CD4-positive, alpha-beta T cell treated with Interleukin-4 for 1 hour (primary cell): ENCODE results near the gene MRPL36.
"Not testable (repeated sequence)": the region's sequence is repeated elsewhere in the genome, so short reads cannot be mapped to it uniquely, and the experiment has no call there.

ENCODE experiments used
- DNase-seq, 2 donors: peaks; one replicate each; pipeline ENCODE4 v3.0.0-alpha.2; 2020 to 2022

MRPL36 gene

GRCh38 chr5:1799602-1800471 is at the start of gene MRPL36:
Gene MRPL36, minus strand, starts transcription at chr5:1799837. Its CDS starts 902 bp downstream, at chr5:1798935.
- DNase-seq, result peak; percentile 91 to 92

DNA sequence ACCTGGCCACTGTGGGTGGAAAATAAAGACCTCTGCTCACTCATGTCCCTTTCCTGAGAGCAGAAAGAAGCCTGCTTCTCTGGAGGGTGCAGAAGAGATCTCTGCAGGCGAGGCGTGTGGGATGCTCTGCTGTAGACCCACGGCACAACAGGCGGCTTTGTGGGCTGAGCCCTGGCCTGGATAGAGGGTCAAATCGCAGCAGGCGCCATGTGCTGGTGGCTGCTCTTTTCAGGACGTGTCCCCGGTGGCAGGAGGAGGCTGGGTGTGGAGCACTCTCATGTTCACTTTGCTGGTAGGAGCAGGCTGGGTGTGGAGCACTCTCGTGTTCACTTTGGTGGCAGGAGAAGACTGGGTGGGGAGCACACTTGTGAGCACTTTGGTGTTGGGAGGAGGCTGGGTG is 48.0 kb upstream of the MRPL36 start:
- DNase-seq, result no peak

DNA sequence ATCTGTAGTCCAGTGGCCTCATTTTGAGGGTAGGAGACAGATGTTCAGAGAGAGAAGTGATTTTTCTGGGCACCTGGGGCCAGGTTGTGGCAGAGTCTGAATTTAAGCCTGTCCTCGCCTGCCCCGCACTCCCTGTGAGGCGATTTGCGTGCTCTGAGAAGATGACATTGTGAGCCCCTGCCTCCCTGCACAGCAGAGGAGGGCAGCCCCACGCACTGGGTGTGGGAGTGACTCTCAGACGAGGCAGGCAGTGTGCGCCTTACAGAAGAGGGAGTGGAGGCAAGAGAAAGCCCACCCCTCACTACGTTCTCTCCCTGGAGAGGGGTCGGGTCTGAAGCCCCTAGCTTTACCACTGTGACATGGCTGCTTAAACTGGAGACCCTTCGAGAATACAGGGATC is 47.4 kb upstream of the MRPL36 start:
- DNase-seq, result no peak

- DNase-seq, result no peak
Observed at GRCh38 chr5:1846583-1846982, 46.9 kb upstream of the MRPL36 start.

GRCh38 chr5:1845696-1846095 is 46.1 kb upstream of the MRPL36 start:
- DNase-seq, result no peak

DNA sequence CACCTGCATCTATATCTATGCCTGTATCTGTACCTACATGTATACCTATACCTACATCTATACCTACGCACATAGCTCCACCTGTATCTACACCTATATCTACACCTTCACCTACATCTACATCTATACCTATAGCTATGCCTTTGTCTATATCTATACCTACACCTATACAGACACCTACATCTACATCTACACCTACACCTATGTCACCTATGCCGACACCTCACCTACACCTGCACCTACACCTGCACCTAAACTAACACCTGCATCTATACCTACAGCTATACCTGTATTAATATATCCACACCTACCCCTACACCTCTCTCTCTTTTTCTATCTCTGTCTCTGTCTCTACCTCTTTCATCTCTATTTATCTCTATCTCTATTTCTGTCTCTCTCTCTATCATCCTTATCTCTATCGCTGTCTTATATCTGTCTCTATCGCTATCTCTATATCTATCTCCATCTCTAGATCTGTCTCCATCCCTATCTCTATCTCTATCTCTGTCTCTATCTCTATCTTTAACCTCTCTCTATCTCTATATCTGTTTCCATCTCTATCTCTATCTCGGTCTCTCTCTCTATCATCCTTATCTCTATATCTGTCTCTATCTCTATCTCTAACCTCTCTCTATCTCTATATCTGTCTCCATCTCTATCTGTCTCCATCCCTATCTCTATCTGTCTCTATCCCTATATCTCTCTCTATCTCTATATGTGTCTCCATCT is 45.2 kb upstream of the MRPL36 start:
- no peak for DNase-seq

DNA sequence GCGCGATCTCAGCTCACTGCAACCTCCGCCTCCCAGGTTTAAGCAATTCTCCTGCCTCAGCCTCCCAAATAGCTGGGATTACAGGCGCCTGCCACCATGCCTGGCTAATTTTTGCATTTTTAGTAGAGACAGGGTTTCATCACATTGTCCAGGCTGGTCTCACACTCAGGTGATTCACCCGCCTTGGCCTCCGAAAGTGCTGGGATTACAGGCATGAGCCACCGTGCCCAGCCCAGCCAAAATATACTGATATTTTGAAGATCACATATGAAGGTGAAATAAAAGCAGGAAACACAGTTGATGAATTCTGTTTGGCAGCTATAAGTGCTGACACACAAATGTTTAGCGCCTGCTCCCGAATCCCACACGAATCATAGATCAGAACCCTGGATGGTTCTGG is 44.1 kb upstream of the MRPL36 start:
- not testable (repeated sequence) for DNase-seq

- DNase-seq, result no peak
Observed at GRCh38 chr5:1842004-1842819, 42.6 kb upstream of the MRPL36 start.

GRCh38 chr5:1840741-1841521 is 41.3 kb upstream of the MRPL36 start:
- no peak for DNase-seq

DNA sequence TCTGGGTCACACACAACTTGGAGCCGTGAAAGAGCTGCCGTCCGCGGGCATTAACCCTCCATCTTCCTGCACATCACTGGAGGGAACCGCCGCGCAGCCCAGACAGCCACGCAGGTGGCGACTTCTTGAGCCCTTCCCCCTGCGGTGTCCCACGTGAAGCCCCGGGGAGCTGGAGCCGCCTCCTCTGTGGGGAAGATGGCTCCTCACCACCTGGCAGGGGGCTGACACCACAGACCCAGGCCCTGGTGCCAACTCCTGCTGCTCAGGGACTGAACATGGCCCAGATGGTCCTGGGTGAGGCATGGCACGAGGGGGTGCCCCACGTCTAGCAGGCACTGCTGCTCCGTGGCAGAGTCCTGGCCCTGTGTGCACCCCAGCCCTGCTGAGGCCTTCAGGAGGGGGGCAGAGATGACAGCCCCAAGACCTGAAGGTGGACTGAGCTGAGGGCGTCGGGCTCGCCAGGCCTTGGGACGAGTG is 40.5 kb upstream of the MRPL36 start:
- DNase-seq, result no peak

- no peak for DNase-seq
Observed at GRCh38 chr5:1838013-1838412, 38.4 kb upstream of the MRPL36 start.

GRCh38 chr5:1836891-1837880 is 37.5 kb upstream of the MRPL36 start:
- no peak for DNase-seq

DNA sequence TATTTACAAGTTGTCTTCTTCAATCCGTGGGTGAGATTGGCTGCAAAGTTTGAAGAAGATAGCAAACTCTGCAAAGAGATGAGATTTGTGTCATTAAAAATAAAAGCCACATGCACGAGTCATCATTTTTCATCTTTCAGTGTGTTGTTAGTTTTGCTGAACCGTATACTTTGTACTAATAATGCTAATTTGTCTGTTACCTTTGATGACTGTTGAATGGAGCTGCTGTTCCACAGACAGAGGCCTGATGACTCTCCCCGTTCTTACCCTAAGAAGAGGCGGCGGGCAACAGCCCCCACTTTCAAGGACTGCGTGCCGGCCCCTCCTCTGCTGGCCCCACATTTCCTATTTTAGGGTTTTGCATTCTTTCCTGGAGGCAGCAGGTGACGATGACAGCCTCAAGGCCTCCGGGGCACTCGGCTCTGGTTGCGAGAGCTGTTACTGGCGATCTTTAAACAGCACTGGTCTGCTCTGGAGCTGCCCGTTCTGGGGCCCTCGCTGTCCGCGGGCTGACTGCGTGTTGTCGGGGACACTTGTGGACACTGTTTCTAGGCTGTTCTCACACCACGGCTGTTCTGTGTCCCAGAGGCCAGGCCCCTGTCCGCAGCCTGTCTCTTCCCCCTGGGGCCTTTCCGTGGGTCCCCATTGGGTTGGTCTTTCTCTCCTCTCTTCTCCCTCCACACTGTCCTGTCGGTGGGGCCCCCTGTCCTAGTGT is 36.7 kb upstream of the MRPL36 start:
- no peak for DNase-seq

DNA sequence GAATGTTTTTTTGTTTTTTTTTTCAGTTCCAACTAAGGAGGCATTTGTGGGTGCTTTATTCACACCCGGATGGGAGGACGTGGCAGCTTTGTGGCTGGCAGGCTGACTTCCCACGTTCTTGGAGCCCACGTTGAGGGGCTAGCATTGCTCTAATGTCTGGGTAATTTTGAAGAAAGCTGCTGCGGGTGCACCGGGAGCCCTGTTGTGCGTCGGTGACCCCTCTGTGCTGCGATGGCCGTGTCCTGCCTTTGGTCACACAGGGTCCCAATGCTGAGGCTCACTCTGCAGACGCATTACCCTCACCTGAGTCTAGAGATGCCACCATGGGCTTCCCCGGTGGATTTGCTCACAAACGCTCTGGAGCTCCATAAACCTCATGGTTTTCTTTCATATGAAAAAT is 35.8 kb upstream of the MRPL36 start:
- DNase-seq, result no peak

DNA sequence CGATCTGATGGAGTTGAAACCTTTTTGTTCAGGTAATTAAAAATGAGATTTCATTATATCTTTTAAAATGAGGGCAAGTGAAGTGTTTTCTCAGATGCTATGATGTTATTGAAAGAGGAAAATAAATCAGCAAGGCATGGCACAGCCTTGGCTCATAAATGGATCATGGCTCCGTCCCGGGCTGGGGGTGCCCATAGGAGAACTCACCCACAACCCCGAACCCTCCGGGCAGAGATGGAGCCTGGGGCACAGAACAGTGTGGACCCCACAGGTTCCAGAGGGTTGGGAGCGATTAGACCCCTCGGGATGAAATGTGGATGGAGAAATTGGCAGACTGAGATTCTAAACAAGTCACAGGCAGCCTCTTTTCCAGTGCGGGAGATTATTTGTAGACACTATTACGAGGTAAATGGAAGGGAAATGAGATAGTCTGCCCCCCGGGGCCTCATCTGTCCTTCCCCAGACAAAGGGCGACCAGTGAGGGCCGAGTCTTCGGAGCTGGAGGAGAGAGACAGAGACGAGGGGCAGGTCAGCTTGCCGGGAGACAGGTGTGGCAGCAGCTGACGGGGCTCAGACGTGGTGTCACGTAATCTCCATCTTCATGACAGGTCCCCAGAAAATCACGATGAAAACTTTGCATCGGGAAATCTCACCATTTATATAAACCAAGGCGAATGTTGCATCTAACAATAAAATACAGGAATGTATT is 35.2 kb upstream of the MRPL36 start:
- no peak for DNase-seq

GRCh38 chr5:1834022-1834551 is 34.5 kb upstream of the MRPL36 start:
- DNase-seq, result no peak

DNA sequence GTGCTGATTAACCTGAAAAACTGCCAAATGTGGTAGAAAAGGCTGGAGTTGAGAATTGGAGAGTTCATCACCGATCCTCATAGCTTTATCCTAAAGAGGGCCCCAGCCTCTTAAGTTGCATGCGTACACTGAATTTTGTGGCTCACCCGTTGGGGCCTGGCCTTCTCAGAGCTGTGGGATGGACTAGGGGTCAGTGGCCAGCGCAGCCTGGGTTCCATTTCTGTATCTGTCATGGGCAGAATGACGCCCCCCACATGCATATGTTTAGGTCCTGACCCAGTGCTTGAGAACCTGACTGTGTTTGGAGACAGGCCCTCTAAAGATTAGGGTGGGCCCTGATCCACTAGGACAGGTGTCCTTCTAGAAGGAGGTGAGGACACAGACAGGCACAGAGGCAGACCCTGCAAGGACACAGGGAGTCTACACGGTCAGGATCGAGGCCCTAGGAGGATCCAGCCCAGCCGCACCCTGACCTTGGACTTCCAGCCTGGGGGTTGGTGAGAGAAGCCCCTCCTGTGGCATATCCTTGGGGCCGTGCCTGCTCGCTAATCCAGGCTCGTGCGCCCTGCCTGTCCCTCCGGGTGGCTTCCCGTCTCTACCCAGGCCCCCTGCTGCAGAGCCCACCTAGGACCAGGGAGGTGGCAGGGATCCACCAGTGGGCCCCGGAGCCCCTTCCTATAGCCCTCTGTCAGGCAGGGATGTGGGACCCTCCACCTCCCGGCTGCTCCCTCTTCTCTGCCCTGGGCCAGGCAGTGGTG is 33.8 kb upstream of the MRPL36 start:
- DNase-seq, result no peak

DNA sequence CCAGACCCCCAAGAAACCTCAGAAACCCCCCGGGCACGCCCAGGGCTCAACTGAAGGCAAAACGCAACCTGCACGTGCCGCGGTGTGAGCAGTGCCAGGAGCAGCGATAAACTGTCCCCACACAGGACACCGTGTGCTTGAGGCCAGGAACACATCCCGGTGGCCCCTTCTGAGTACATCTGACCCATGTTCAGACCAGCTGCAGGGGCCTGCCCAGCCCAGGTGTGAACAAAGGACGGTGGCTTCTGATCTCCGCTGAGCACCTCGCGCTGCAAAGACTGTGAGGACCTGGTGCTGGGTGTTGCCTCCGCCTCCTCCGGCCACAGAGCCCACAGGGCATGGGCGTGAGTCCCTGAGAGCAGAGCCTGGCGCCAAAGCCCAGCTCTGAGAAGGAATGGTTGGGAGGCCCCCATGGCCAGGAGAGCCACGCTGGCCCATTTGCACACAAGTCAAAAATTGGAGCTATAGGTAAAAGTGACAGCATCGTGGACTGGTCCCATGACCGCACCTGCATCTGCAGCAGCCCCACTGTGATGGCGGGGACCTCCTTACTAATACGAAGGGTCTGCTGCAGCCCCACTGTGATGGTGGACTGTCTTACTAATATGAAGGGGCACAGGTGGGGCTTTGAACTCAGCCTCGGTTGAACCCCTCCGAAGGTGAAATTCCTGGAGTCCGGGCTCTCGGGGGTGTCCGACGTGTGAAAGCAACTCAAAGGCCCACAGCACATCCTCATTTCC is 33.0 kb upstream of the MRPL36 start:
- DNase-seq, result no peak
